Testis (tissue), 2 donors: ENCODE data around the gene NDUFA9.

Experiments
- CTCF ChIP-seq, 3 experiments: fragments of 450-650 bp in 2 of 3; fragments of 200-600 bp in 1 of 3; sonication (generic) in 1 of 3; IDR thresholded peaks; one replicate each; pipeline ENCODE4 v1.5.1; 2016 to 2019; ENCODE audit warnings: antibody characterized with exemption in 3 of 3, mild to moderate bottlenecking in 2 of 3, moderate library complexity in 1 of 3
- POLR2A ChIP-seq: fragments of 450-650 bp; IDR thresholded peaks from one replicate; pipeline ENCODE4 v1.6.1; 2017; ENCODE audit warnings: antibody characterized with exemption, mild to moderate bottlenecking, moderate library complexity

GRCh38 chr12:4663971-4664505, 15.1 kb downstream of the NDUFA9 start:
- no peak for TF ChIP-seq CTCF (IDR thresholded peaks at IDR 0.05)
- no peak for TF ChIP-seq POLR2A
